ENCODE measurements around the gene CREB3L2.
"Not testable (repeated sequence)": the region's sequence is repeated elsewhere in the genome, so short reads cannot be mapped to it uniquely, and the experiment has no call there.

CREB3L2 gene

DNA sequence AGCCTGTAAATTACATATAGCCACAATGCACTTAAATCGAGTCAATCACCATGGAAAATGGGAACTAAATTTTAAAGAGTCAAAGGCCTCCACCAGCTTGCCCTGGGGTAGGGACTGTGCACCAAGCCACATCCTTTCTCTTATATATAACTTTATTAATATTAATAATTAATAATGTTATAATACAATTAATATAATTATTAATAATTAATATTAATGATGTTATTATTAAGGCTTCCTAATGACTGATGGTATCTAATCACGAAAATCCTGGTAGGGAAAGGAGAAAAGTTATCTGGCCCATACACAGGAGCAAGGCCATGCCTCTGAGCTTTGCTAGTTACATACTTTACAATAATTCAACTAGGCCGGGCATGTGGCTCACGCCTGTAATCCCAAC lies 87.9 kb downstream of the CREB3L2 start:
- Histone ChIP-seq H3K27me3 (ENCODE audit: insufficient read depth, poor library complexity, severe bottlenecking) (no peaks in the 10 kb centered on the region), H3K27ac (replicated peaks) (no peak overlapping the region), H3K4me3 (replicated peaks; ENCODE audit: insufficient read depth, low read length) (no peak overlapping the region)
- DNase-seq (ENCODE audit: low read depth in 1 of 2, low spot score in 1 of 2), result no peak
- TF ChIP-seq, protein P1, sequence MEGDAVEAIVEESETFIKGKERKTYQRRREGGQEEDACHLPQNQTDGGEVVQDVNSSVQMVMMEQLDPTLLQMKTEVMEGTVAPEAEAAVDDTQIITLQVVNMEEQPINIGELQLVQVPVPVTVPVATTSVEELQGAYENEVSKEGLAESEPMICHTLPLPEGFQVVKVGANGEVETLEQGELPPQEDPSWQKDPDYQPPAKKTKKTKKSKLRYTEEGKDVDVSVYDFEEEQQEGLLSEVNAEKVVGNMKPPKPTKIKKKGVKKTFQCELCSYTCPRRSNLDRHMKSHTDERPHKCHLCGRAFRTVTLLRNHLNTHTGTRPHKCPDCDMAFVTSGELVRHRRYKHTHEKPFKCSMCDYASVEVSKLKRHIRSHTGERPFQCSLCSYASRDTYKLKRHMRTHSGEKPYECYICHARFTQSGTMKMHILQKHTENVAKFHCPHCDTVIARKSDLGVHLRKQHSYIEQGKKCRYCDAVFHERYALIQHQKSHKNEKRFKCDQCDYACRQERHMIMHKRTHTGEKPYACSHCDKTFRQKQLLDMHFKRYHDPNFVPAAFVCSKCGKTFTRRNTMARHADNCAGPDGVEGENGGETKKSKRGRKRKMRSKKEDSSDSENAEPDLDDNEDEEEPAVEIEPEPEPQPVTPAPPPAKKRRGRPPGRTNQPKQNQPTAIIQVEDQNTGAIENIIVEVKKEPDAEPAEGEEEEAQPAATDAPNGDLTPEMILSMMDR (IDR thresholded peaks at IDR 0.05; ENCODE audit: insufficient read depth, low read length), result no peak
- no peak for TF ChIP-seq SPI1 (IDR thresholded peaks at IDR 0.05; ENCODE audit: borderline replicate concordance, low read depth)
- TF ChIP-seq, protein P2, sequence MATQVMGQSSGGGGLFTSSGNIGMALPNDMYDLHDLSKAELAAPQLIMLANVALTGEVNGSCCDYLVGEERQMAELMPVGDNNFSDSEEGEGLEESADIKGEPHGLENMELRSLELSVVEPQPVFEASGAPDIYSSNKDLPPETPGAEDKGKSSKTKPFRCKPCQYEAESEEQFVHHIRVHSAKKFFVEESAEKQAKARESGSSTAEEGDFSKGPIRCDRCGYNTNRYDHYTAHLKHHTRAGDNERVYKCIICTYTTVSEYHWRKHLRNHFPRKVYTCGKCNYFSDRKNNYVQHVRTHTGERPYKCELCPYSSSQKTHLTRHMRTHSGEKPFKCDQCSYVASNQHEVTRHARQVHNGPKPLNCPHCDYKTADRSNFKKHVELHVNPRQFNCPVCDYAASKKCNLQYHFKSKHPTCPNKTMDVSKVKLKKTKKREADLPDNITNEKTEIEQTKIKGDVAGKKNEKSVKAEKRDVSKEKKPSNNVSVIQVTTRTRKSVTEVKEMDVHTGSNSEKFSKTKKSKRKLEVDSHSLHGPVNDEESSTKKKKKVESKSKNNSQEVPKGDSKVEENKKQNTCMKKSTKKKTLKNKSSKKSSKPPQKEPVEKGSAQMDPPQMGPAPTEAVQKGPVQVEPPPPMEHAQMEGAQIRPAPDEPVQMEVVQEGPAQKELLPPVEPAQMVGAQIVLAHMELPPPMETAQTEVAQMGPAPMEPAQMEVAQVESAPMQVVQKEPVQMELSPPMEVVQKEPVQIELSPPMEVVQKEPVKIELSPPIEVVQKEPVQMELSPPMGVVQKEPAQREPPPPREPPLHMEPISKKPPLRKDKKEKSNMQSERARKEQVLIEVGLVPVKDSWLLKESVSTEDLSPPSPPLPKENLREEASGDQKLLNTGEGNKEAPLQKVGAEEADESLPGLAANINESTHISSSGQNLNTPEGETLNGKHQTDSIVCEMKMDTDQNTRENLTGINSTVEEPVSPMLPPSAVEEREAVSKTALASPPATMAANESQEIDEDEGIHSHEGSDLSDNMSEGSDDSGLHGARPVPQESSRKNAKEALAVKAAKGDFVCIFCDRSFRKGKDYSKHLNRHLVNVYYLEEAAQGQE (IDR thresholded peaks at IDR 0.05; ENCODE audit: insufficient replicate concordance, low read depth), result no peak
- no peak for TF ChIP-seq POLR2AphosphoS5 (IDR thresholded peaks at IDR 0.05; ENCODE audit: low read depth)
- TF ChIP-seq GABPA (IDR thresholded peaks at IDR 0.05; ENCODE audit: low read depth), result no peak

DNA sequence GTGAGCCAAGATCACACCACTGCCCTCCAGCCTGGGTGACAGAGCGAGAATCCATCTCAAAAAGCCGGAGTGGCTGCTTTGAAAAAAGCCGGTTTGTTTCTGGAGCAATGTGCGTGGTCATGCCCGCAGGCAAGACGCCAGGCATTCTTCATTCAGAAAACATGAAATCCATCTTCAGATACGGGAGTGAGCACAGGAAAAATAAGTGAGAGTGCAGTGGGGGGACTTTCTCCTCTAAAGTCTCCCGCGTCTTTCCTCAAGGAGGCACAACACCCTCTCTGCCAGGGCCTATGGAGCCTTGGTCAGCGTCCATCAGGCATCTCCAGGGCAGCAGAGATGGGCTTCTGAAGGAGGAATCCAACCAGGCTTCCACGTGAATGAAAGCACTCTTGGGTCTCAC lies 92.8 kb downstream of the CREB3L2 start:
- no peak for DNase-seq (ENCODE audit: low read depth in 1 of 2, low spot score in 1 of 2)
- no peak overlapping the region for H3K4me3 ChIP-seq (replicated peaks; ENCODE audit: insufficient read depth, low read length)
- TF ChIP-seq, protein P2 (IDR thresholded peaks at IDR 0.05; ENCODE audit: insufficient replicate concordance, low read depth), result no peak
- TF ChIP-seq POLR2AphosphoS5 (IDR thresholded peaks at IDR 0.05; ENCODE audit: low read depth), result no peak
- no peak for TF ChIP-seq GABPA (IDR thresholded peaks at IDR 0.05; ENCODE audit: low read depth)
- TF ChIP-seq, protein P1 (IDR thresholded peaks at IDR 0.05; ENCODE audit: insufficient read depth, low read length), result no peak
- no peak for TF ChIP-seq SPI1 (IDR thresholded peaks at IDR 0.05; ENCODE audit: borderline replicate concordance, low read depth)
- no peaks in the 10 kb centered on the region for H3K27me3 ChIP-seq (ENCODE audit: insufficient read depth, poor library complexity, severe bottlenecking)
- no peak overlapping the region for H3K27ac ChIP-seq (replicated peaks)

DNA sequence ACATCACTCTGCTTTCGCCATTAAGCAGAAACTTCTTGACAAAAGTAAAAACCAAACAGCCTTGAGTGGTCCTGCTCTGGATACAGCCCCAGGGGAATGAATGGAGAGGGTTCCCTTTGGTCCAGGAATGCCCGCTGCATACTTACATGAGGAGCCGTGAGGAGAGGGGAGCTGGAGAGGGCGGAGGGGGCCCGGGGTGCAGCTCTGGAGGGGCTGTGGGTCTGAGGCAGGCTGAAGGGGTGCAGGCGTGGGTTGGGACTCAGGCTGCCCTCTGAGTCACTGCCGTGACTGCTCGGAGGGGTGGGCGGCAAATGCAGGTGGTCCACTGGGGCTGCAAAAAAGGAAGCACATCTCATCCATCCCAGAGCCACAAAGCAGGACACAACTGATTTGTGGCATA lies 93.8 kb downstream of the CREB3L2 start:
- Histone ChIP-seq H3K27me3 (ENCODE audit: insufficient read depth, poor library complexity, severe bottlenecking) (no peaks in the 10 kb centered on the region), H3K27ac (replicated peaks) (no peak overlapping the region), H3K4me3 (replicated peaks; ENCODE audit: insufficient read depth, low read length) (no peak overlapping the region)
- DNase-seq (ENCODE audit: low read depth in 1 of 2, low spot score in 1 of 2), result no peak
- TF ChIP-seq, protein P2 (IDR thresholded peaks at IDR 0.05; ENCODE audit: insufficient replicate concordance, low read depth), result no peak
- TF ChIP-seq POLR2AphosphoS5 (IDR thresholded peaks at IDR 0.05; ENCODE audit: low read depth) (no peak), GABPA (IDR thresholded peaks at IDR 0.05; ENCODE audit: low read depth) (no peak), SPI1 (IDR thresholded peaks at IDR 0.05; ENCODE audit: borderline replicate concordance, low read depth) (no peak)
- TF ChIP-seq, protein P1 (IDR thresholded peaks at IDR 0.05; ENCODE audit: insufficient read depth, low read length), result no peak

DNA sequence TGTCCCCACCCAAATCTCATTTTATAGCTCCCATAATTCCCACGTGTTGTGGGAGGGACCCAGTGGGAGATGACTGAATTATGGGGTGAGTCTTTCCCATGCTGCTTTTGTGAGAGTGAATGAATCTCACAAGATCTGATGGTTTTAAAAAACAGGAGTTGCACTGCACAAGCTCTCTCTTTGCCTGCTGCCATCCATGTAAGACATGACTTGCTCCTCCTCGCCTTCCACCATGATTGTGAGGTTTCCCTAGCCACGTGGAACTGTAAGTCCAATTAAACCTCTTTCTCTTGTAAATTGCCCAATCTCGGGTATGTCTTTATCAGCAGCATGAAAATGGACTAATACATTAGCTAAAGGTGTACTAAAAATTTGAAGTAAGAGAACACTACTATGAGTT lies 95.2 kb downstream of the CREB3L2 start:
- not testable (repeated sequence) for H3K27me3 ChIP-seq (ENCODE audit: insufficient read depth, poor library complexity, severe bottlenecking); H3K27ac ChIP-seq (replicated peaks); H3K4me3 ChIP-seq (replicated peaks; ENCODE audit: insufficient read depth, low read length); DNase-seq (ENCODE audit: low read depth in 1 of 2, low spot score in 1 of 2)

Data from HL-60 (cell line).